ENCODE data around the gene SRSF8.
"Not testable (repeated sequence)": the region's sequence is repeated elsewhere in the genome, so short reads cannot be mapped to it uniquely, and the experiment has no call there.

Gene SRSF8, protein sequence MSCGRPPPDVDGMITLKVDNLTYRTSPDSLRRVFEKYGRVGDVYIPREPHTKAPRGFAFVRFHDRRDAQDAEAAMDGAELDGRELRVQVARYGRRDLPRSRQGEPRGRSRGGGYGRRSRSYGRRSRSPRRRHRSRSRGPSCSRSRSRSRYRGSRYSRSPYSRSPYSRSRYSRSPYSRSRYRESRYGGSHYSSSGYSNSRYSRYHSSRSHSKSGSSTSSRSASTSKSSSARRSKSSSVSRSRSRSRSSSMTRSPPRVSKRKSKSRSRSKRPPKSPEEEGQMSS

DNA sequence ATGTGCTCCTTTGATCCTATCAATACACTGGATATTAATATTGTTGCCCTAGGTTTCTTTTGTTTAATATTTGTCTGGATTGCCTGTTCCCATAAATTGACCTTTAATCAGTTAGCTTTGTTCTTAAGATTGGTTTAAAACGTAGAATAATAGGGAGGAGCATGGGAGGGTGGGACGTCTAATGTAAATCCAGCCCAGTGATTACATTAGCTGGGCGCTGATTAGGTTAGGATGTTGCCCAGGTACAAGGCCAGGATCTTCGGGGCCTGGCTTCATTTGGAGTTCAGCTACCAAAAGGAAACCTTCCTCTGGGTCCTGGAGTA is at the start of gene SRSF8:
SRSF8 (plus strand) TSS at position 204 of the 323 bp plus-strand sequence. CDS start 308 bp downstream, outside the sequence.
- no peak for DNase-seq (ENCODE audit: low read depth in 2 of 2)

DNA sequence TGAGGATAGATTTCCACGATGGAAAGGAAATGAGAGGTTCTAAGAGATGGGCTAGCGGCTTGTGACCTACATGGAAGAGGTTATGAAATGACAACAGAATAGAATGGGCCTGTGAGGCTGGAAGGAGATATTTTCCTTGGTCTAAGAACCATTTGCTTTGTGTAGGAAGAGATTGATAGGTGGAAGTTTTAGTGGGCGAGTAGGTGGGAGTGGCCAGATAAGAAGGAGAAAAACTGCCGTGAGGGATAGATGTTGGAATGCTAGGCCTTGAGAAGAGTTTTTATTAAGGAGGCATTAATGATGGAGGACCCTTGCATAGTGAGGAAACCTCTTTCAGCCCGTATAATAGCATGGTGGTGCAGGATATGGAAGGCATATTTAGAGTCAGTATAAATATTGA is 45.3 kb upstream of the SRSF8 start:
- not testable (repeated sequence) for DNase-seq (ENCODE audit: low read depth in 2 of 2)

DNA sequence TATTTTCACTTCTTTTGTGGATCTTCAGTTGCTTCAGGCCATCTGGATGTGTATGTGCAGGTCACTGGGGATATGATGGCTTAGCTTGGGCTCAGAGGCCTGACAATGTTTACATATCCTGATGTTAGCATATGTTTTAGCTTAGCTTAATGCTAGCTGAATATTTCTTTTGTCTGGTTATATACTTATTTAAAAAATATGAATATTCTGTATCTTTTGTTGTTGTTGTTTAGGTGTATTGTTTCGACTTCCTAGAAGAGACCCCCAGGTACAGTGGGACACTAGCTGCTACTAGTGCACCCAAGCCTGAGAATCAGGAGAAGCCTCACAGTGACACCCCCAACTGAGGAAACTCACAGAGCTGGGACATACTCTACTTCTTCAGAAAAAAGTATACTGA is 41.8 kb upstream of the SRSF8 start, which contains the start of gene KDM4E:
KDM4E (plus strand) TSS at position 301 of the 400 bp plus-strand sequence. CDS start 300 bp downstream, outside the sequence.
- no peak for DNase-seq (ENCODE audit: low read depth in 2 of 2)

DNA sequence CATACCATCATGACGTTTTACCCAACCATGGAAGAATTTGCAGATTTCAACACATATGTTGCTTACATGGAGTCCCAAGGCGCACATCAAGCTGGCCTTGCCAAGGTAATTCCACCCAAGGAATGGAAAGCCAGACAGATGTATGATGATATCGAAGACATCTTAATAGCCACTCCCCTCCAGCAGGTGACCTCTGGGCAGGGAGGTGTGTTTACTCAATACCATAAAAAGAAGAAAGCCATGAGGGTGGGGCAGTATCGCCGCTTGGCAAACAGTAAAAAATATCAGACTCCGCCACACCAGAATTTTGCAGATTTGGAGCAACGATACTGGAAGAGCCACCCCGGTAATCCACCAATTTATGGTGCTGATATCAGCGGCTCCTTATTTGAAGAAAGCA is 41.1 kb upstream of the SRSF8 start:
- DNase-seq (ENCODE audit: low read depth in 2 of 2) = not testable (repeated sequence)

DNA sequence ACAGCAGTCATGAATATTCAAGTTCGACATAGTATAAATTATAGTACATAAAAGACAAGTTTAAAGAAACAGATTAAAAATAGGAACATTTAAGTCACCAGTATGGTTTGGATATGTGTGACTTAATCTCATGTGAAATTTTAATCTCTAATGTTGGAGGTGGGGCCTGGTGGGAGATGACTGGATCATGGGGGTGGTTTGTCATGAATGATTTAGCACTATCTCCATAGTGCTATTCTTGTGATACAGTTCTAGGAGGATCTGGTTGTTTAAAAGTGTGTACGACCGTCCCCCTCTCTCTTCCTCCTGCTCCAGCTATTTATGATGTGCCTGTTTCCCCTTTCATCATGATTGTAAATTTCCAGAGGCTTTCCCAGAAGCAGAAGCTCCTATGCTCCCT is 38.4 kb upstream of the SRSF8 start:
- DNase-seq (ENCODE audit: low read depth in 2 of 2) = no peak

DNA sequence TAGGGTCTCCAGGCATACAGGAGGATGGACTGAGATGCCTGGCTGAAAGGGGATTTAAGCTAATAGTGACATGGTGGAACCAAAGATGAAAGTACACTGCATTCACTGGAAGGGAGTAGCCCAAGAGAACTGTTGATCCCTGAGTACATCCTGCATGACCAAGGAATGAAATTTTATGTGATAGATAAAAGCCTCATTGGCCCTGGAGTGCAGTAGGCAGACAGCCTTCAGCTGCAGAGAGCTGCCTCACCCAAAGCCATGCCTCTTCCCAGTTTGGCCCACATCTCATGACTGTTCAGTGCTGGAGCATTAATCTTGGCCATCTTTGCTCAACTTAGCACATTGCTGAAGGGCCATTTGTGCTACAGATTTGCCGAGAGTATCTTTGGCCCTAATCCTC is 33.7 kb upstream of the SRSF8 start:
- DNase-seq (ENCODE audit: low read depth in 2 of 2) = no peak

DNA sequence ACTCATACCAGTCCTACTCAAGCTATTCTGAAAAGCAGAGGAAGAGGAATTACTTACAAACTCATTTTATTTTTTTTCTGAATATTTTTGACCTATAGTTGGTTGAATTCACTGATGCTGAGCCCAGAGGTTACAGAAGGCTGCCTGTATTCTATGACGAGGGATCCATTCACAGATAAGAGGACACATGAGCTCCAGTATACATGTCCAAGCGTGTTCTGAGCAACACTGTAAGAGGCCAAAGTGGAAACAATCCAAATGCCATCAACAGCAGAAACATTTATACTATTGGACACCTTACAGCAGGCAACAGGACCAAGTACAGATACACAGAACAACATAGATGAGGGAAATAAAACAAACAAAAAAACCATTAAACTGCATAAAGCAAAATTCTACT is 31.4 kb upstream of the SRSF8 start:
- no peak for DNase-seq (ENCODE audit: low read depth in 2 of 2)

DNA sequence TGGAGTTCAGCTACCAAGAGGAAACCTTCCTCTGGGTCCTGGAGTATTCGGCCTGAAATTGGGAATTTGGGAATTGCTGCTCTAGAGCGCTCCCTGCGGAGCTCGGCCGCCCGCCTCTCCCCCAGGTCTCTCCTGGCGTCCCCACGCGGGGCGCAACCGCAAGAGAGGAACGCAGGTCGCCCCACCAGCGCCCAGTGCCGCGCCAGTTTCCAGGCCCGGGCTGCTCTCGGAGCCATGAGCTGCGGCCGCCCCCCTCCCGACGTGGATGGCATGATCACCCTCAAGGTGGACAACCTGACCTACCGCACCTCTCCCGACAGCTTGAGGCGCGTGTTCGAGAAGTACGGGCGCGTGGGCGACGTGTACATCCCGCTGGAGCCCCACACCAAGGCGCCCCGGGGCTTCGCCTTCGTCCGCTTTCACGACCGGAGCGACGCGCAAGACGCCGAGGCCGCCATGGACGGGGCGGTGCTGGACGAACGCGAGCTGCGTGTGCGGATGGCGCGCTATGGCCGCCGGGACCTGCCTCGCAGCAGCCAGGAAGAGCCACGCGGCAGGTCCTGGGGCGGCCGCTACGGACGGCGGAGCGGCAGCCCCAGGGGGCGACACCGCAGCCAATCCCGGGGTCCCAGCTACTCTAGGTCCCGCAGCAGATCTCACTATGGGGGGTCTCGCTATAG is 29.2 kb upstream of the SRSF8 start:
- DNase-seq (ENCODE audit: low read depth in 2 of 2) = not testable (repeated sequence)

DNA sequence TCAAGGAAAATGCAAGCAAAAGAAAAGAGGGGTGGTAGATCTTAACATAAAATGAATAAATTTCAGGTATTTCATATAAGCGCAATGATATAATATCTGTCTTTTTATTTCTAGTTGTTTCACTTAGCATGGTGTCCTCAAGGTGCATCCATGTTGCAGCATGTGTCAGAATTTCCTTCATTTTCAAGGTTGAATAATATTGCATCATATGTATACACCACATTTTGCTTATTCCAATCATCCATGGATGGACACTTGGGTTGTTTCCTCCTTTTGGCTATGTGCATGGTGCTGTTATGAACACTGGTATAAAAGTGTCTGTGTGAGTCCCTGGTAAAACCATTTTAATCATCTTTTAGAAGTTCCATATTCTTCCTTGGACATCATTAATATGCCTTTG is 24.5 kb upstream of the SRSF8 start:
- no peak for DNase-seq (ENCODE audit: low read depth in 2 of 2)

DNA sequence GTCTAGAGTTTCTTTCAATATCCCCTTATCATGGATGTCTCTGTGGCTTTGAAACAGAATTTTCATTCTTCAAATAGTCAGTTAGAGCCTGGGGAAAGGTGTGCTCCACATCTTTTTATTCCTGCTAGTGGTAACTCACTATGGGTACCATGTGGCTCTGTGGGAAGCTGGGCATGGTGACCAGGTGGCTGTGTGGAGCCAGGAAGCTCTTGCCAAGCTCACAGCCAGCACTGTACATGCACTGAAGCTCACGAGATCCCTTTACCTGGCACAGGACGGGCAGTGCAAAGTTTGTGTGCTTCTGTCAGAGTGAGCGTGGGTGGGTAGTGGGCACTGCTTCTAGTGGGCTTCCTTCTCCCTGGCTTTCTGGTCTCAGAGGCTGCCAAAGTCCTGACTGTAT is 23.8 kb upstream of the SRSF8 start:
- no peak for DNase-seq (ENCODE audit: low read depth in 2 of 2)

DNA sequence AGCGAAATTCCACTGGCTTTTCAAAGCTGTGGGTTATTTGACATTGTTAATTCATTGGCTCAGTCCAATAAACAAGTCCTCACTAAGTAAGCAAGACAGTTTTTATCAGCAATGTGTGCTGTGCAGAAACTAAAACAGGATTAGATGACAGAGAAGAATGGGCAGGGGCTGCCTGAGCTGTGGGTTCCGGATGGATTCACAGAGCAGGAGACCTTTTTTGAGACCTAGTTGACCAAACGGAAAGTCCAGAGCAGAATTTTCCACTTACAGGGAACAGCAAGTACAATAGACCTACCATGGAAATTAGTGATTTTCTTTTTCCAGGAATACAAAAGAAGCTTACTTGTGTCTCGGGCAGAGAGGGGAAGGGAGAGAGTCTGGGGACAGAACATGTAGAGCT is 22.7 kb upstream of the SRSF8 start:
- no peak for DNase-seq (ENCODE audit: low read depth in 2 of 2)

DNA sequence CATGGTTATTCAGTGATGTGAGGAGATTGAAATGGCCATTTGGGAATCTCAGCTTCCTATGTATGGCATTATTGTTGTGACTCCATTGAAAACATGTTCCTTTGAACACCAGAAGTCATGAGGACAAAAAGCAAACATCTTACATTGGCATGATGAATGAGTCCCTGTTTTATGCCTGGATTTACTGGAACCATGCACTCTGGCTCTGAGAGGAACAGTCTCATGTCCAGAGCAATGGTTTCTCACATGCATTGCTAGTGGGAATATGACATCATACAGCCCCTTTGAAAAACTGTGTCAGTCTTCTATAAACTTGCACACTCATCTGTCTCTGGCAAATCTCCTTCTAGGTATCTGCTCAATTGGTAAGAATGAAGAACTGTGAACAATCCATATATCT is 20.9 kb upstream of the SRSF8 start:
- DNase-seq (ENCODE audit: low read depth in 2 of 2) = no peak

DNA sequence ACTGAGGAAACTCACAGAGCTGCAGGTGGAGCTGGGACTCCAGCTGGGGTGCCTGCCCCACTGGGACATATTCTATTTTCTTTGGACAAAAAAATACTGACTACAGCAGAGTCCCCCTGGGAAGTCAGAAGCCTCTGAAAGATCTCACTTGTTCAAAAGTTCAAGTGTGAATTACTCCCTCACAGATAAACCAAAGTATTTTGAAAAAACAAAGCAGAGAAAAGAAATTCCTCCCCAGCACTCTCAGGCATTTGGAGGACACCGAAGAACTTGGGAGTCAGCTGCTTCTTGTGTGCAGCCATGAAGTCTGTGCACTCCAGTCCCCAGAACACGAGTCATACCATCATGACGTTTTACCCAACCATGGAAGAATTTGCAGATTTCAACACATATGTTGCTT is 17.6 kb upstream of the SRSF8 start, which contains the start of gene KDM4F:
KDM4F (plus strand) TSS at position 301 of the 400 bp plus-strand sequence.
- DNase-seq (ENCODE audit: low read depth in 2 of 2) = not testable (repeated sequence)

DNA sequence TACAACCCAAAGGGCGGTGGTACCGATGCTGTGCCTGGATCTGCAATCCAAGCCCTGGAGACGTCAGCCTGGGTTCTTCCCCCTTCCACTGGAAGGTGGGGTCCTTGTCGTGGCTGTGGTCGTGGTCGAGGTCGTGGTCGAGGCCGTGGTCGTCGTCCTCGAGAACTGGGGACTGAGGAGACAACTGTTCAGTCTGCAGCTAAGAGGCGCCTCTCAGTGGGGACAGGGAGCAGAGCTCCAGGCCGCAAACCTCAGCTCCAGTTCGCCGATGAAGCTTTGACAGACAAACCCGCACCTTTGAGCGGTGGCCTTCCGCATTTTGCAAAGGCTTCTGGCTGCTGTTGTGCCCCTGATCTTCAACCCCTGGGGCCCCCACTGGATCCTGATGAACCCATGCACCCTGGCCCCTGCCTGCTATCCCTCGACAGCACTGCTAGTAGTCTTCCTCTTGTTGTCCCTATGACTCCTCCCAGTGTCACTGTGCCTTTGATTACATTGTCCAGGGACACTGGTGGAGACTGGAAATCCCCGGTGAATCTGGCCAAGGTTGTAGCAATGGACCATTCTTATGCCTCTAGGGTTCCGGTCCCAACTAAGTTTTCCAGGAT is 16.0 kb upstream of the SRSF8 start:
- no peak for DNase-seq (ENCODE audit: low read depth in 2 of 2)

DNA sequence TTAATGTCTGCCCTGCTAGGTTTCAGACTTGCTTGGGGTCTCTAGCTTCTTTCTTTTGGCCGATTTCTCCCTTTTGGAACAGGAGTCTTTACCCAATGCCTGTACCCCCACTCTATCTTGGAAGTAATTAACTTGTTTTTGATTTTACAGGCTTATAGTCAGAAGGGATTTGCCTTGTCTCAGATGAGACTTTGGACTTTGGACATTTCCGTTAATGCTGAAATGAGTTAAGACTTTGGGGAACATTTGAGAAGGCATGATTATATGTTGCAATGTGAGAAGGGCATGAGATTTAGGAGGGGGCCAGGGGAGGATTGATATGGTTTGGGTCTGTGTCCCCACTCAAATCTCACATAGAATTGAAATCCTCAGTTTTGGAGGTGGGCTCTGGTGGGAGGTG is 12.4 kb upstream of the SRSF8 start:
- no peak for DNase-seq (ENCODE audit: low read depth in 2 of 2)

DNA sequence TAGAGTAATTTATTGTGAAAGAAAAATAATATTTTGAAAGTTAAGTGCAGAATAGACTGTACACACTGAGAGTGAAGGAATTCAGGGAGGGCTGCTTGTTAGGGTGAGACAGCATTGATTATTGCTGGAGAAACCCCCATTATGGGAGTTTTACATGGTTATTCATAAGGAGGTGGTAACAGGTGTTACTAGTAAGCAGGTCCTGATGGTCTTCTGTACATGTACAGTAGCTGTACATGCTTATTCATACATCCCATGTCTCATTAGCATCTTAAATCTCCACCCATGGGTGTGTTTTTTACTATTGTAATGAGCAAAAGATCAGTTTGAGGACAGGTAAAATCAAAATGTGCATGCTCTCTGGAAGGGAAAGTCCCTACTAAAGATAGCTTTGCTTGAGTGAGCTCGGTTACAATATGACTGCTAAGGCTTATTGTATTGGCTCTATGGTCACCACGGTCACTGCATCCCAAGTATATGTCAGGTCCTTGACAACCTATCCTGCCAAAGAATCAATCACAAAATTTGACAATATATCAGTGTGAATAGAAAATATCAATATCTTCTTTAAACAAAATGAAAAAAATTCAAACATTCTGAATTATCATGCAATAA is 11.3 kb upstream of the SRSF8 start:
- DNase-seq (ENCODE audit: low read depth in 2 of 2) = no peak

DNA sequence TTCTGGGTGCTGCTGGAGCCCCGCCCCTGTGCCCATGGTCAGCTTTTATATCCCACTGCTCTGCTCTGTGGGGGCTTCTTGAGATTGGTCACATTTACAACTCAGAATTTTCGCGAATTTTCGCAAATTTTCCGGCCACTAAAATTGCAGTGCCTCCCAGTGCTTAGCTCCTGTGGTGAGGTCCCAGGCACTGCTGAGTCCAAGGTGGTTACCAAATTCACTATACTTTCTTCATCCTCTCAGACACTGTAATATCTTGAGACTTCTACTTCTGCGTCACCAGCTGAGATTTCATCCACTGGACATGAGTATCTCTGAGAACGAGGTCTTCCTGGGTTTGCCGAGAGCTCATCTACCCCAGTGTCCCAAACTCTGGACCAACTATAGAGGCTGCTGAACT is 8.8 kb upstream of the SRSF8 start:
- DNase-seq (ENCODE audit: low read depth in 2 of 2) = no peak

DNA sequence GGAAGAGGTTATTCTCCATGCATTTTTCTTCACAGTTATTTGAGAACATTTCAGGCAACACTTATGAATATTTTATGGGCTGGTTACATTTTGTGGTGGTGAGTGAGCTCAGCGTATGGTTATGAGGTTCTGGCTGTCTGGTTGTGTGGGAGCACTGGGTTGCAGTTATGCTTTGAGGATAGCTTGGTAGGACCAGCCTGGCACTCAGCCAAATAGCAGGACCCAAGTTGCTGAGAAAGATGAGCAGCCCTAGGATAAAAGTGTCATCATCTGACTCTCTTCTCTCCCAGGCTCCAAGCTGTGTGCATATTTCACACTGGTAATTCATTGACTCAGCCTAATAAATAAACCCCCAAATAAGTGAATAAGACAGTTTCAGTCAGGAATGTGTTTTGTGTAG is 8.1 kb upstream of the SRSF8 start:
- no peak for DNase-seq (ENCODE audit: low read depth in 2 of 2)

DNA sequence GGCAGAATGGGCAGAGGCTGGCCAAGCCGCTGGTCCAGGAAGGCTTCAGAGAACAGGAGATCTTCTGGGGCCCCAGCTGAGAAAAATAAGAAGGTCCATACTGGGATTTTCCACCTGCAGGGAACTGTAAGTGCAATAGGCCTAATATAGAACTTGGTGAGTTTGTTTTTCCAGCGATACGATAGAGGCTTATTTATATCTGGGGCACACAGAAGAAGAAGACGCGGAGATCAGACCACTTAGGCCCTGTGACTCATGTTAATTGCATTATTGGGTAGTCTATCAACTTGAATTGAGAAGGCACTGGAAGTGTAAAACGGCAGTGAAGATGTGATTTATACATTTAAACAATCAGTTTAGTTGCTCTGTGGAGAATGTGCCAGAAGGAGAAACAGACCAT is 7.7 kb upstream of the SRSF8 start:
- no peak for DNase-seq (ENCODE audit: low read depth in 2 of 2)

DNA sequence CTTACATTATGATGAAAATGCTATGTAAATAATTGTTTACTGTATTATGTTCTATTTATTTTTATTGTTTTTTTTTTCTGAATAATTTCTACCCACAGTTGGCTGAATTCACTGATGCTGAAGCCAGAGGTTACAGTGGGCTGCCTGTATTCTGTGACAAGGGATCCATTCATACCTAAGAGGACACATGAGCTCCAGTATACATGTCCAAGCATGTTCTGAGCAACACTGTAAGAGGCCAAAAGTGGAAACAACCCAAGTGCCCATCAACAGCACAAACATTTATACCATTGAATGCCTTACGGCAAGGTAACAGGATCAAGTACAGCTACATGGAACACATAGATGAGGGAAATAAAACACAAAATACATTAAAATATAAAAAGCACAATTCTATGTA is 1.4 kb upstream of the SRSF8 start:
- no peak for DNase-seq (ENCODE audit: low read depth in 2 of 2)

DNA sequence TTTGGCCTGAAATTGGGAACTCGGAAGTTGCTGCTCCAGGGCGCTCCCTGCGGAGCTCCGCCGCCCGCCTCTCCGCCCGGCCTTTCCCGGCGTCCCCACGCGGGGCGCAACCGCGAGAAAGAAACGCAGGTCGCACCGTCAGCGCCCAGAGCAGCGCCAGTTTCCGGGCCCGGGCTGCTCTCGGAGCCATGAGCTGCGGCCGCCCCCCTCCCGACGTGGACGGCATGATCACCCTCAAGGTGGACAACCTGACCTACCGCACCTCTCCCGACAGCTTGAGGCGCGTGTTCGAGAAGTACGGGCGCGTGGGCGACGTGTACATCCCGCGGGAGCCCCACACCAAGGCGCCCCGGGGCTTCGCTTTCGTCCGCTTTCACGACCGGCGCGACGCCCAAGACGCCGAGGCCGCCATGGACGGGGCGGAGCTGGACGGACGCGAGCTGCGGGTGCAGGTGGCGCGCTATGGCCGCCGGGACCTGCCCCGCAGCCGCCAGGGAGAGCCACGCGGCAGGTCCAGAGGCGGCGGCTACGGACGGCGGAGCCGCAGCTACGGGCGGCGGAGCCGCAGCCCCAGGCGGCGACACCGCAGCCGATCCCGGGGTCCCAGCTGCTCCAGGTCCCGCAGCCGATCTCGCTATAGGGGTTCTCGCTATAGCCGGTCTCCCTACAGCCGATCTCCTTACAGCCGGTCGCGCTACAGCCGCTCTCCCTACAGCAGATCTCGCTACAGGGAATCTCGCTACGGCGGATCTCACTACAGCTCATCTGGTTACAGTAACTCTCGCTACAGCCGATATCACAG is 521 bp downstream of the SRSF8 start:
- DNase-seq (ENCODE audit: low read depth in 2 of 2) = peak; percentile 41 to 53

DNA sequence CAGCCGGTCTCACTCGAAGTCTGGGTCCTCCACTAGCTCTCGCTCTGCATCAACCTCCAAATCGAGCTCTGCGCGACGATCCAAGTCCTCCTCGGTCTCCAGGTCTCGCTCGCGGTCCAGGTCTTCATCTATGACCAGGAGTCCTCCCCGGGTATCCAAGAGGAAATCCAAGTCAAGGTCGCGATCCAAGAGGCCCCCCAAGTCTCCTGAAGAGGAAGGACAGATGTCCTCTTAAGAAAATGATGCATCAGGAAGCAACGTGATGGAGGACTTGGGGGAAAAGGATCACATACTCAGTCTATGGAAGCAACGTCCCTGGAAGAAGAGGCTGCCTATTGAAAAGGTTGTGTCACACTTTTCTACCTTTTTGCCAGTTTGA is 1.1 kb downstream of the SRSF8 start:
- DNase-seq (ENCODE audit: low read depth in 2 of 2) = no peak
